GM12878 (cell line): Measurements from ENCODE around the gene ADAP1. TPM values are rescaled to one million over a fixed set of nuclear protein-coding genes. Genes with fewer than 3 reads are reported as not detected.

Experiments used
- ATAC-seq: fragments of 200-7000 bp; cut with Tn5 transposase; 3 replicates; pipeline ENCODE4 v1.9.1; 2020; ENCODE audit warnings: mild to moderate bottlenecking, moderate library complexity
- BruUV-seq: library from RNA; stranded (reverse); fragments of 400-500 nt; replicated peaks from 2 replicates; lab custom pipeline; 2021; lab: Mats Ljungman, UMichigan
- CTCF ChIA-PET: fragments of 300-600 bp; sonication (Branson Sonifier 250); formaldehyde crosslinking; extraction: SDS; loops from one replicate; lab custom pipeline; 2021; ENCODE audit warnings: inconsistent platforms; lab: Yijun Ruan, JAX
- POLR2A ChIA-PET: fragments of 350-600 bp; formaldehyde crosslinking; extraction: SDS; loops from one replicate; lab custom pipeline; 2021; ENCODE audit warnings: inconsistent platforms; lab: Charles Lee
- RAD21 ChIA-PET: fragments of 300-600 bp; sonication (Branson Sonifier 250); formaldehyde crosslinking; loops from one replicate; lab custom pipeline; 2023; ENCODE audit warnings: antibody characterized with exemption; ENCODE audit not compliant: unreplicated experiment; lab: Charles Lee
- SMC1A ChIA-PET: fragments of 300-600 bp; sonication (Branson Sonifier 250); formaldehyde crosslinking; loops from one replicate; lab custom pipeline; 2023; ENCODE audit not compliant: unreplicated experiment, uncharacterized antibody; lab: Charles Lee
- DNase-seq: peaks from one replicate; pipeline ENCODE4 v3.0.0-alpha.2; 2011; ENCODE audit warnings: low read depth, low spot score
- FAIRE-seq: peaks from 3 replicates; lab custom pipeline; 2011; peaks lifted over from hg19 to GRCh38; lab: Jason Lieb, UNC
- H2AFZ ChIP-seq: 2 replicates; pipeline ENCODE4 v1.6.0; 2011; ENCODE audit warnings: low read depth, low read length, control low read depth; ENCODE audit not compliant: control insufficient read depth
- H3K27ac ChIP-seq: 2 replicates; pipeline ENCODE4 v1.5.1; 2011; ENCODE audit warnings: control low read depth; ENCODE audit not compliant: control insufficient read depth, insufficient read depth
- H3K27me3 ChIP-seq, 2 experiments: replicated peaks in 1 of 2; 2 replicates each; pipeline versions ENCODE4 v1.6.0 to v1.6.1; 2011; ENCODE audit warnings: low read length in 1 of 2; ENCODE audit not compliant: control insufficient read depth in 2 of 2, insufficient read depth in 2 of 2
- H3K36me3 ChIP-seq, 2 experiments: 2 replicates each; pipeline ENCODE4 v1.5.1; 2011; ENCODE audit warnings: low read length in 1 of 2; ENCODE audit not compliant: control insufficient read depth in 2 of 2, insufficient read depth in 2 of 2
- H3K4me1 ChIP-seq: 2 replicates; pipeline ENCODE4 v1.6.1; 2011; ENCODE audit warnings: mild to moderate bottlenecking, low read length, moderate library complexity, mixed read lengths; ENCODE audit not compliant: control insufficient read depth, insufficient read depth
- H3K4me2 ChIP-seq: 2 replicates; pipeline ENCODE4 v1.6.0; 2011; ENCODE audit warnings: control low read depth; ENCODE audit not compliant: control insufficient read depth, insufficient read depth
- H3K4me3 ChIP-seq: fragments of 200-600 bp; sonication (generic); 2 replicates; pipeline ENCODE4 v1.5.1; 2016
- H3K79me2 ChIP-seq: 2 replicates; pipeline ENCODE4 v1.6.0; 2011; ENCODE audit warnings: low read length; ENCODE audit not compliant: control insufficient read depth, insufficient read depth
- H3K9ac ChIP-seq: 2 replicates; pipeline ENCODE4 v1.8.0; 2011; ENCODE audit warnings: low read length, control low read depth, mixed read lengths; ENCODE audit not compliant: control insufficient read depth, insufficient read depth
- H3K9me3 ChIP-seq: replicated peaks from 3 replicates; pipeline ENCODE4 v1.5.1; 2011; ENCODE audit warnings: mild to moderate bottlenecking, low read length; ENCODE audit not compliant: control insufficient read depth, insufficient read depth
- H4K20me1 ChIP-seq: 2 replicates; pipeline ENCODE4 v1.6.0; 2011; ENCODE audit not compliant: control insufficient read depth, insufficient read depth
- CBX5 ChIP-seq: sonication (generic); IDR thresholded peaks from 2 replicates; pipeline ENCODE4 v1.6.1; 2016; ENCODE audit warnings: low read depth, moderate library complexity, mild to moderate bottlenecking, inconsistent platforms
- GABPA ChIP-seq: IDR thresholded peaks from 2 replicates; pipeline ENCODE4 v1.6.1; 2014; ENCODE audit warnings: antibody characterized with exemption, low read depth, mild to moderate bottlenecking, inconsistent platforms
- NR2F1 ChIP-seq: fragments of 450-650 bp; conservative IDR thresholded peaks from 2 replicates; pipeline ENCODE4 v1.6.1; 2017; ENCODE audit warnings: mild to moderate bottlenecking
- NRF1 ChIP-seq: conservative IDR thresholded peaks from 2 replicates; pipeline ENCODE4 v1.6.1; 2011; ENCODE audit warnings: mild to moderate bottlenecking, low read depth, low read length, improper control_type of control experiment
- RELA ChIP-seq: fragments of 450-650 bp; IDR thresholded peaks from 2 replicates; pipeline ENCODE4 v1.8.0; 2014; ENCODE audit warnings: borderline replicate concordance; ENCODE audit not compliant: partially characterized antibody
- RUNX3 ChIP-seq: IDR thresholded peaks from 2 replicates; pipeline ENCODE4 v1.6.1; 2012; ENCODE audit warnings: low read length, inconsistent platforms
- SIX5 ChIP-seq: IDR thresholded peaks from 2 replicates; pipeline ENCODE4 v1.6.1; 2011; ENCODE audit warnings: mild to moderate bottlenecking, low read depth, low read length, moderate library complexity; ENCODE audit not compliant: severe bottlenecking
- WGBS: methylation state at CpG from one replicate; pipeline ENCODE4 v1.1.6; 2016; ENCODE audit warnings: low lambda C conversion rate; ENCODE audit not compliant: insufficient replicate concordance, insufficient coverage; ENCODE audit errors: missing lambda C conversion rate; 5-methylcytosine and 5-hydroxymethylcytosine counted together
- in situ Hi-C: fragments of 300-500 bp; cut with MboI; formaldehyde crosslinking; loops from 9 replicates; pipeline ENCODE4 v1.14.3; 2018; ENCODE audit warnings: mixed read lengths
- intact Hi-C: fragments of 100-400 bp; cut with micrococcal nuclease; formaldehyde crosslinking; loops from one replicate; pipeline ENCODE4 v1.14.2; 2022; ENCODE audit not compliant: unreplicated experiment
- polyA plus RNA-seq, 11 experiments: library from polyadenylated mRNA; depleted of rRNA in 4 of 11; unstranded in 6 of 11; stranded (reverse) in 5 of 11; fragments of >200 nt; fragmentation: Nextera tagmentation in 4 of 11; fragmentation: Illumina TruSeq in 1 of 11; extraction: Ambion mirVana in 4 of 11; extraction: Trizol in 1 of 11; gene quantifications; 1 replicate in 1 of 11; 2 replicates in 10 of 11; pipeline versions ENCODE4 v1.2.1 to v1.2.3, GENCODE V29; 2011 to 2016; ENCODE audit warnings: inconsistent platforms in 2 of 11, missing spikeins in 2 of 11, low read depth in 1 of 11
- total RNA-seq, 4 experiments: library from RNA; depleted of rRNA in 3 of 4; stranded (reverse); fragments of >200 nt in 3 of 4; fragmentation: Illumina TruSeq in 1 of 4; extraction: Trizol in 1 of 4; gene quantifications; 2 replicates each; pipeline versions ENCODE4 v1.2.1 to v1.2.3, GENCODE V29; 2013 to 2021
- TF ChIP-seq, protein P1 (sequence below): fragments of 450-650 bp; IDR thresholded peaks from 2 replicates; pipeline ENCODE4 v1.6.1; 2017; ENCODE audit warnings: borderline replicate concordance
- TF ChIP-seq, protein P2 (sequence below): IDR thresholded peaks from 2 replicates; pipeline ENCODE4 v1.6.1; 2012; ENCODE audit warnings: mild to moderate bottlenecking, low read depth, low read length
- TF ChIP-seq, protein P3 (sequence below): fragments of 150-350 bp; IDR thresholded peaks from 2 replicates; pipeline ENCODE4 v1.6.1; 2016; ENCODE audit warnings: low read depth, low read length

Gene ADAP1
- total and polyA plus RNA-seq, 10 of the 15 experiments (the other 5 are each of a cell fraction or from before 2014, with no cell fraction given) = 0.22 to 44.2 (median 22.0) TPM; not detected in 1

DNA sequence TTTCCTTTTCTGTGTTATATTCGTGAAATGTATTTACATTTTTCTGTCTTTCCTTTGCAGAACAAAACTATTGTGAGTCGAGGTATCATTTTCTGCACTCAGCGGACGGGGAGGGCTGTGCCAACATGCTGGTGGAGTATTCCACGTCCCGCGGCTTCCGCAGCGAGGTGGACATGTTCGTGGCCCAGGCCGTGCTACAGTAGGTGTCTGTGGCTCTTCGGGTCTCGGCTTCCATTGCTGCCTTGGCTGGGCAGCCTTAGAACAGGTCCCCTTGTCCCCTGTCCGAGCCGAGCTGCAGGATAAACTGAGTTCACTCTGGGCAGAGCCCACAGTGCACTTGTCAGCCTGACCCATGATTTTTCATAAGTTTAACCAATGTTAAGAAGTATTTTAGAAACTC lies 63.6 kb downstream of the ADAP1 start:
- ChIA-PET SMC1A (no interaction called here), CTCF (no interaction called here), RAD21 (no interaction called here), POLR2A (no interaction called here)
- H2AFZ ChIP-seq = no peak overlapping the region
- no peaks in the 10 kb centered on the region for H4K20me1 ChIP-seq
- in situ Hi-C loops = no loop called here
- no peaks in the 10 kb centered on the region; the same call in 2 of the 3 replicates for H3K9me3 ChIP-seq
- no peak overlapping the region for H3K4me3 ChIP-seq
- BruUV-seq = no TSS peak
- no peaks in the 10 kb centered on the region for H3K27me3 ChIP-seq
- peaks cover under 1% of the 10 kb centered on the region for H3K79me2 ChIP-seq
- ATAC-seq (no peak), DNase-seq (no peak), FAIRE-seq (no peak)
- H3K9ac ChIP-seq = no peak overlapping the region
- H3K4me2 ChIP-seq = no peak overlapping the region
- H3K27ac ChIP-seq = no peak overlapping the region
- H3K4me1 ChIP-seq = no peaks in the 10 kb centered on the region
- TF ChIP-seq CBX5 (no peak), GABPA (no peak), RELA (no peak), RUNX3 (no peak), NR2F1 (no peak), NRF1 (no peak), SIX5 (no peak)
- TF ChIP-seq, protein P1, sequence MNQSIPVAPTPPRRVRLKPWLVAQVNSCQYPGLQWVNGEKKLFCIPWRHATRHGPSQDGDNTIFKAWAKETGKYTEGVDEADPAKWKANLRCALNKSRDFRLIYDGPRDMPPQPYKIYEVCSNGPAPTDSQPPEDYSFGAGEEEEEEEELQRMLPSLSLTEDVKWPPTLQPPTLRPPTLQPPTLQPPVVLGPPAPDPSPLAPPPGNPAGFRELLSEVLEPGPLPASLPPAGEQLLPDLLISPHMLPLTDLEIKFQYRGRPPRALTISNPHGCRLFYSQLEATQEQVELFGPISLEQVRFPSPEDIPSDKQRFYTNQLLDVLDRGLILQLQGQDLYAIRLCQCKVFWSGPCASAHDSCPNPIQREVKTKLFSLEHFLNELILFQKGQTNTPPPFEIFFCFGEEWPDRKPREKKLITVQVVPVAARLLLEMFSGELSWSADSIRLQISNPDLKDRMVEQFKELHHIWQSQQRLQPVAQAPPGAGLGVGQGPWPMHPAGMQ = no peak
- TF ChIP-seq, protein P2, sequence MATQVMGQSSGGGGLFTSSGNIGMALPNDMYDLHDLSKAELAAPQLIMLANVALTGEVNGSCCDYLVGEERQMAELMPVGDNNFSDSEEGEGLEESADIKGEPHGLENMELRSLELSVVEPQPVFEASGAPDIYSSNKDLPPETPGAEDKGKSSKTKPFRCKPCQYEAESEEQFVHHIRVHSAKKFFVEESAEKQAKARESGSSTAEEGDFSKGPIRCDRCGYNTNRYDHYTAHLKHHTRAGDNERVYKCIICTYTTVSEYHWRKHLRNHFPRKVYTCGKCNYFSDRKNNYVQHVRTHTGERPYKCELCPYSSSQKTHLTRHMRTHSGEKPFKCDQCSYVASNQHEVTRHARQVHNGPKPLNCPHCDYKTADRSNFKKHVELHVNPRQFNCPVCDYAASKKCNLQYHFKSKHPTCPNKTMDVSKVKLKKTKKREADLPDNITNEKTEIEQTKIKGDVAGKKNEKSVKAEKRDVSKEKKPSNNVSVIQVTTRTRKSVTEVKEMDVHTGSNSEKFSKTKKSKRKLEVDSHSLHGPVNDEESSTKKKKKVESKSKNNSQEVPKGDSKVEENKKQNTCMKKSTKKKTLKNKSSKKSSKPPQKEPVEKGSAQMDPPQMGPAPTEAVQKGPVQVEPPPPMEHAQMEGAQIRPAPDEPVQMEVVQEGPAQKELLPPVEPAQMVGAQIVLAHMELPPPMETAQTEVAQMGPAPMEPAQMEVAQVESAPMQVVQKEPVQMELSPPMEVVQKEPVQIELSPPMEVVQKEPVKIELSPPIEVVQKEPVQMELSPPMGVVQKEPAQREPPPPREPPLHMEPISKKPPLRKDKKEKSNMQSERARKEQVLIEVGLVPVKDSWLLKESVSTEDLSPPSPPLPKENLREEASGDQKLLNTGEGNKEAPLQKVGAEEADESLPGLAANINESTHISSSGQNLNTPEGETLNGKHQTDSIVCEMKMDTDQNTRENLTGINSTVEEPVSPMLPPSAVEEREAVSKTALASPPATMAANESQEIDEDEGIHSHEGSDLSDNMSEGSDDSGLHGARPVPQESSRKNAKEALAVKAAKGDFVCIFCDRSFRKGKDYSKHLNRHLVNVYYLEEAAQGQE = no peak
- TF ChIP-seq, protein P3, sequence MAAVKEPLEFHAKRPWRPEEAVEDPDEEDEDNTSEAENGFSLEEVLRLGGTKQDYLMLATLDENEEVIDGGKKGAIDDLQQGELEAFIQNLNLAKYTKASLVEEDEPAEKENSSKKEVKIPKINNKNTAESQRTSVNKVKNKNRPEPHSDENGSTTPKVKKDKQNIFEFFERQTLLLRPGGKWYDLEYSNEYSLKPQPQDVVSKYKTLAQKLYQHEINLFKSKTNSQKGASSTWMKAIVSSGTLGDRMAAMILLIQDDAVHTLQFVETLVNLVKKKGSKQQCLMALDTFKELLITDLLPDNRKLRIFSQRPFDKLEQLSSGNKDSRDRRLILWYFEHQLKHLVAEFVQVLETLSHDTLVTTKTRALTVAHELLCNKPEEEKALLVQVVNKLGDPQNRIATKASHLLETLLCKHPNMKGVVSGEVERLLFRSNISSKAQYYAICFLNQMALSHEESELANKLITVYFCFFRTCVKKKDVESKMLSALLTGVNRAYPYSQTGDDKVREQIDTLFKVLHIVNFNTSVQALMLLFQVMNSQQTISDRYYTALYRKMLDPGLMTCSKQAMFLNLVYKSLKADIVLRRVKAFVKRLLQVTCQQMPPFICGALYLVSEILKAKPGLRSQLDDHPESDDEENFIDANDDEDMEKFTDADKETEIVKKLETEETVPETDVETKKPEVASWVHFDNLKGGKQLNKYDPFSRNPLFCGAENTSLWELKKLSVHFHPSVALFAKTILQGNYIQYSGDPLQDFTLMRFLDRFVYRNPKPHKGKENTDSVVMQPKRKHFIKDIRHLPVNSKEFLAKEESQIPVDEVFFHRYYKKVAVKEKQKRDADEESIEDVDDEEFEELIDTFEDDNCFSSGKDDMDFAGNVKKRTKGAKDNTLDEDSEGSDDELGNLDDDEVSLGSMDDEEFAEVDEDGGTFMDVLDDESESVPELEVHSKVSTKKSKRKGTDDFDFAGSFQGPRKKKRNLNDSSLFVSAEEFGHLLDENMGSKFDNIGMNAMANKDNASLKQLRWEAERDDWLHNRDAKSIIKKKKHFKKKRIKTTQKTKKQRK = no peak
- H3K36me3 ChIP-seq = peaks cover 8 to 72% of the 10 kb centered on the region in 2 experiments; a peak in 3 of 4 replicates
- WGBS = 91% methylated on average over 15 of the region's 15 CpGs
- intact Hi-C loops = no loop called here
